Activated CD4-positive, CD25-positive, alpha-beta regulatory T cell treated with anti-CD3 and anti-CD28 coated beads, Interleukin-2, amount 50 U/mL, for 24 hours (primary cell): ENCODE measurements around the gene ZFP36.

Experiments
- ATAC-seq, 2 donors: fragments of 150-1000 bp; cut with Tn5 transposase; one replicate each; pipeline ENCODE4 v1.10.0; 2021; ENCODE audit warnings: mild to moderate bottlenecking in 1 of 2, moderate library complexity in 1 of 2

Gene ZFP36

GRCh38 chr19:39384839-39385568 is 21.6 kb upstream of the ZFP36 start:
- no peak for ATAC-seq

DNA sequence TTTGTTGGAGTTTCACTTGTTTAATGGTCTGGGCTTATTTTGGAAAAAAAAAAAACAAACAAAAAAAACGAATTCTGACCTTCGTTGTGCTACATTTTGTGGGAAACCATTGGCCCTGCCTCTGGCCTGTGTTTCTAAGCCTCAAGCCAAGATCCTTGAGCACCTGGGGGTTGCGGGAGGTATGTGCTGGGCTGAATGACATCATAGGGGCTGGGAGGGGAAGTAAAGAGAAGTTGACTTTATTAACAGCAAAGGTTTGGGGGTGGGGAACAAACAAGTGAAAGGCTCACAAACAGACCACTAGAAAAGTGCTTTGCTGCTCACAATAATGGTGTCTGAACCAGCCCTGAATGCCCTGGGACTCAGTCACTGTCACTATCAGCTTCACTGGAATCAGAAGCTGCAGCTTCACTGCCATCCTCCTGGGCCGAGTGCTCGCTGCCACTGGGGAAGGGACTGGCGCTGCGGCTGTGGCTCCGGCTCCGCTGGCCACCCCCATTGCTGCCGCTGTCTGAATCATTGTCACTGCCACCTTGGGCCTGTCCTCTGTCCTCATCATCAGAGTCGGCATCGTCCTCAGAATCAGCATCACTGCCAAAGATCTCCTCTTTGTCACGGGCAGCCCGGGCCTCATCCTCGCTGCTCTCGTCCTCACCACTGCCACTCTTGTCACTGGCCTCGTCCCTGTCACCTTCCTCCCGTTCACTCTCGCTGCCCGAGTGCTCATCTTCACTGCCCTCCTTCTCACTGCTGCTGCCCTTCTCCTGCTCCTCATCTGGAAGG is 20.8 kb upstream of the ZFP36 start:
- no peak for ATAC-seq

DNA sequence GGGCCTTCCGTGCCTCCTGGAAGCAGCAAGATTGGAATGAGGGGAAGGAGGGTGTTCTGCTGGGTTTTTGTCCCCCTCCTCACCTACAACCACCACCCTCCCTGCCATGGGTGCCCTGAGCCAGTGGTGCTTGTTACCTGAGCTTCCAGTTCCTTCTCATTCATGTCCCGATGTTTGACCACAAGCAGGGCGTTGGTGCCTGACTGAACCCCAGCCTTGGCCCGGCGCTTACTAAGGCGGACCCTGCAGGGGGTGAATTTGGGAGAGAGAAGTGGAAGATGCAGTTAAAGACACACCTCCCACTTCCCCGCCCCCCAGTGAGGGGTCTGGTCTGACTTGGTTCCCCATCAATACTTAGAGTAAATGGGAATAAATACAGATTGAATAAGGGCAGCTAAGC is 20.1 kb upstream of the ZFP36 start:
- ATAC-seq, result no peak

DNA sequence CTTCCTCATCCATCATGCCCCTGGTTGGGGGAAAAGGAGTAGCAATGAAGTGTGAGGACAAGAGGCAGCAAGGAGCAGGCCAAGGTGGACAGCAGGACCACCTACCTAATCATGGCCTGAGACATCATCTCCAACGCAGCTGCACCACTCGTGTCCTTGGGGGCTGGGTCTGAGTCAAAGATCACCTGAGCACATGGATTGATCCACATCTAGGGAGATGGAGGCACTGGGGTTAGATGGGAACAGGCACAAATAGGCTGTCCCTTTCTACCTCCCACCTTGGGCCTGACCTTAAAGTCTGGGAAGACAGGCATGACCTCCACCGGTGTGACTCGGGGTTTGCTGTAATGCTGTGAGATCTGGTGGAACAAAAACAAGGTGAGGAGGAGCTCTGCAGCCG is 18.0 kb upstream of the ZFP36 start:
- ATAC-seq, result no peak

GRCh38 chr19:39389631-39390414 is 16.8 kb upstream of the ZFP36 start:
- ATAC-seq, result no peak

GRCh38 chr19:39390451-39390750 is 16.2 kb upstream of the ZFP36 start:
- no peak for ATAC-seq

DNA sequence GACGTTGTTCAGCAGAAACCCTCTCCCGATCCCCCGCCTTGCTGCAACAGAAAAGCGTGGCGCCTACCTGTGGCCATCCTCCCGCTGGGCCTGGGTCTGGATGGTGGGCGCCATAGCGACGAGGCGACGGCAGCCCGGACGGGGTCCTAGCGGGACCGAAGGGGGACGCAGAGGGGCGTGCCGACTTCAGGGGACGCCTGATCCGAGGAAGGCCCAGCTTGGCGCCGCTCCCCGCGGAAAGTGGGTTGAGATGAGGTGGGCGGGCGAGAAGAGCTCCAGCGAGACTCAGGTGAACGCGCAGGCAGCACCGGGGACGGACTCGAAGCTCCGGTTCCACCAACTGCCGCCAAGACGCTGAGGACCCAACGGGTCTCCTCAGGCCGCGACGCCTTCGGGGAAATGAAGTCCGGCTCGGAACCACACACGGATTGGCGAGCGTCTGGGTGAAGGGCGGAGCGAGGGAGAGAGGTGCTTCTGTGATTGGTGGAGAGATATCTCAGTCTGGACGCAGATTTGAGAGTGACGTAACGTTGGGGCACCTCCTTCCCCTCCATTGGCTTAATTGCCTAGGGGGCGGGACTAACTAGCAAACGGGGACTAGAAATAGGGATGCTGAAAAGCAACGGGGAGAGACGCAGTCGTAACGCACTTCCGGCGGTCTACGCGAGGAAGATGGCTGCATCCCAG is 15.8 kb upstream of the ZFP36 start, which contains the start of the genes MED29 and PAF1:
Gene MED29, plus strand, starts transcription at position 628 of the 687 bp plus-strand sequence. Its CDS starts 45 bp downstream, at position 673.
Gene PAF1, minus strand, starts transcription at position 356 of the 687 bp plus-strand sequence. Its CDS starts 242 bp downstream, at position 114.
- peak; percentile 95 to 96 for ATAC-seq

DNA sequence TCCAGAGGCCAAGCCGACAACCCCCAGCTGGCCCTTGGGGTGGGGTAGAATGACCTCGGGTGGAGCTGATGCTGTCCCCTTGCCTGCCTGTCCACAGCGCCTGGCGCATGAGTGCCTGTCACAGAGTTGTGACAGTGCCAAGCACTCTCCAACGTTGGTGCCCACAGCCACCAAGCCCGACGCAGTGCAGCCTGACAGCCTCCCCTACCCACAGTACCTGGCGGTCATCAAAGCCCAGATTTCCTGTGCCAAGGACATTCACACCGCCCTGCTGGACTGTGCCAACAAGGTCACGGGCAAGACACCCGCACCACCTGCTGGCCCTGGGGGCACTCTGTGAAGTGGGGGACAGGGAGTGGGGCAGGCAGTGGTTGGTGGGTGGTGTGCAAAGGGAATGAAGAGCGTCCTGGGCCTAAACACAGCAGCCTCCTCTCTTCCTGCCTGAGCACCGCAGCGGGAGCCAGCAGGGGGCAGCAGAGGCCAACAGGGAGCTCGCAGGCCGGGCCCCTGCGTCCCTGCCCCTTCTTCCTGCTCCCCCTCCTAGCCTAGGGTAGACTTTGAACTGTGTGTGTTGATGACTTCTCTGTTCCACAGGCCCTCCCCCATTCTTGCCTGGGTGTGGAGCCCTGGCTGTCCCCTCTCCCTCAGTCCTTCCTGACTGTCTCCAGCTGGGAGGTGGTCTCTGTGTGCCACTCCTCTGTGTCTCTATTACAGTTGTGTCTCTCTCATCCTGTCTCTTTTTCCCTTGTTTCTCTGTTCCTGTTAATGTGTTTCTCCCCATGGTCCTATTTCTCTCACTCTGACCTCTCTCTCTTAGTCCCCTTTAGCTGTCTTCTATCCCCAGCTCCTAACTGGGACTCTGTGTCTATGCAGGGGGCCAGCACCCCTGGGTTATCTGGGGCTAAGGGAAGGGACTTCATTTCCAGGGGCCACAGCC is 9.0 kb upstream of the ZFP36 start:
- ATAC-seq, result peak; percentile 50 to 58

DNA sequence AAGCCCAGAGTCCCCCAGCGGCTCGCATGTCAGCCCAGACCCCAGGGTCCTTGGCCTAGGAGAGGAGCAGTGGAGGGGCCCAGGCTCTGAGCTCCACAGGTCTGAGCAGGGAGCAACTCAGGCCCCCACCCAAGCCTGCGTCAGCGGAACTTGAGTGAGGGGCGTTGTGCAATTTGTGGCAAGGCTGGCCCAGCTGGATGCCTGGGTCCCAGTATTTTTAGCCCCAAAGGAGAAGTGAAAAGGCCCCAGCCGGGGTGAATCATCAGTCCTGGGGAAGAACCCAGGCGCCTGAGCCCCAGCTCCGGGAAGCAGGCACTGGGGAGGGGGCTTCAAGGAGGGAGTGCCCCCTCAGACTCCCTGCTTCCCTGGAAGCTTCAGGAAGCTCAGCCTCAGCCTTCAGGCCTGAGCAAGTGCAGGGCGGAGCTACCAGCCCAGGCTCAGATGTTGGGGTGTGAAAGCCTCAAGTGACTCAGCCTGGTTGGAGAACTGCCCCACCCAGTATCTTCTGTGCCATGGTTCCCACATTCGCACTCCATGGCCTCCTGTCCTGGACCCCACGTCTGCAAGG is 8.3 kb upstream of the ZFP36 start:
- no peak for ATAC-seq

- ATAC-seq, result no peak
These were observed 7.0 kb upstream of the ZFP36 start for GRCh38 chr19:39399668-39400050.

DNA sequence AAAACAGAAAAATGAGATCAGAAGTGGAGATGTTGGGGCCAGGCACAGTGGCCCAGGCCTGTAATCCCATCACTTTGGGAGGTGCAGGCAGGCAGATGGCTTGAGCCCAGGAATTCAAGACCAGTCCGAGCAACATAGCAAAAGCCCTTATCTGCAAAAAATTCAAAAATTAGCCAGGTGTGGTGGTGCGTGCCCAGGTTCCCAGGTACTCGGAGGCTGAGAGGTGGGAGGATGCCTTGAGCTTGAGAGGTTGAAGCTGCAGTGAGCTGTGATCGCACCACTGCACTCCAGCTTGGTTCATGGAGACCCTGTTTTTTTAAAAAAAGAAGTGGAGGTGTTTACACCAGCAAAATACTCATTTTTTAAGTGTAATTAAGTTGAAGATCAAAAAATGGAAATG is 6.6 kb upstream of the ZFP36 start:
- ATAC-seq, result no peak

DNA sequence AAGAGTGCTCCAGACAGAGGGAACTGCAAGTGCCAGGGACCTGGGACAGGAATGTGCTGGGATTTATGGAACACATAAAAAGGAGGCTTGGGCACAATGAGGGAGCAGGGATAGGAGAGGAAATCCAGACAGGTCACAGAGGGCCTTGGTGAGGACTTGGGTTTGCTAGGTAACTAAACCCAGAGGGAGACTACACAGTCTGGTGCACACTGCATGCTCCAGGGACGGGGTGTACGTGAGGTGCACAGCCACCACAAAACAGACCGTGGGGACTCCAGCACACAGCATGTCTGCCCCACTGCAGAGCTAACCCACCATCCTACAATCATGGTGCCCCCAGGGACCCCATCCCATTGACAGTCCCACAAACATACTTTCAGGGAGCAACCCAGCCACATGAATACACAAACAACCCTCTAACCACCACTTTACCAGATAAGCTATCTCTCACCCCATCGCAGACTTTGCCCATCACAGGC is 5.5 kb upstream of the ZFP36 start:
- ATAC-seq, result peak; percentile 0

DNA sequence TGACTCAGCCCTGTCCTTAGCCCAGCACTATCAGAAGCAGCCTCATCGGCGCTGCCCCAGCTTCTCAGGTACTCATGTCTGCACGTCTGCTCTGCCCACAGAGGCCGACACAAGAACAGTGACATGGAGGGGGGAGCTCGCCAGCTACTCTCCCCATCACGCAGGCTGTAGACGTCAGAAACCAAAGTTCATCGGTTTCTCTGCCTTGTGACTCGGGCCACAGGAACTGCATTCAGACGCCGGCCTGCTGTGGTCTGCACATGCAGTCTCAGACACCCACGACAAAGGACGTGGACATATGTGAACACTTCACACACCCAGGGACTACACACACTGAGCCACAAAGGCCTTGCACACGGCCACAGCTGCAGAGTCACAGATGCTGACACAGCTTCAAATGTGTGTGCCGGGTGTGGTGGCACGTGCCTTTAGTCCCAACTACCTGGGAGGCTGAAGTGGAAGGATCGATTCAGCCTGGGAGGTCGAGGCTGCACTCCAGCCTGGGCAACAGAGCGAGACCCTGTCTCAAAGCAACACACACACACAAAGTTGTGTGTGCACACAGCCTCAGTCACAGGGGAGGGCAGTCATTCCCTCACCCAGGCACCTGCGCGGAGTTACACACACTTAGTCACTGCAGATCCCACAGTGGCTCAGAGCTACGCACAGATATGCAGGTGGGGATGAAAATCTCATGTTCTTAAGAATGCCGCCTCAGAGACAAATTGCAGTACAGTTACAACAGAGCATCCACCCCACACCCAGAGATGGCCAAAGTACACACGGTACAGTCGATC is 4.9 kb upstream of the ZFP36 start:
- ATAC-seq, result peak; percentile 67

GRCh38 chr19:39402346-39403300 is 4.0 kb upstream of the ZFP36 start:
- ATAC-seq, result peak; percentile 0 to 1

GRCh38 chr19:39403331-39404312 is 3.0 kb upstream of the ZFP36 start:
- ATAC-seq, result peak; percentile 40

GRCh38 chr19:39405261-39405957 is 1.2 kb upstream of the ZFP36 start:
- no peak for ATAC-seq
